H4 (cell line): ENCODE data around the gene INTS11. TPM values are rescaled to one million over a fixed set of nuclear protein-coding genes. Genes with fewer than 3 reads are reported as not detected.

Experiments
- DNase-seq: peaks from one replicate; pipeline ENCODE4 v3.0.0-alpha.2; 2015; ENCODE audit warnings: low spot score
- total RNA-seq: library from RNA; depleted of rRNA; stranded (reverse); fragments of >200 nt; shearing (Covaris generic); gene quantifications from 2 replicates; pipeline ENCODE4 v1.2.3, GENCODE V29; 2014; rRNA removed

INTS11 gene
- total RNA-seq, 1 experiment from 2014 or later: 76.9 TPM

- no peak for DNase-seq
Observed at GRCh38 chr1:1262758-1263157, 61.7 kb downstream of the INTS11 start.

GRCh38 chr1:1262071-1262470 is 62.4 kb downstream of the INTS11 start:
- no peak for DNase-seq

Other genes with a start within 250 kb of the INTS11 start
- gene C1orf159, start 208.6 kb downstream of the INTS11 start, total RNA-seq: 11.8 and 16.4 TPM in 2 replicates
- not detected in 2 replicates for gene TTLL10, start 150.8 kb downstream of the INTS11 start, total RNA-seq
- gene TNFRSF18, start 118.1 kb downstream of the INTS11 start, total RNA-seq: not detected in 2 replicates
- not detected in 2 replicates for gene TNFRSF4, start 110.5 kb downstream of the INTS11 start, total RNA-seq
- gene SDF4, start 92.7 kb downstream of the INTS11 start, total RNA-seq: 101 and 116 TPM in 2 replicates
- gene B3GALT6, start 92.4 kb downstream of the INTS11 start, total RNA-seq: 20.5 and 29.6 TPM in 2 replicates
- 0.21 TPM in 1 of 2 replicates, not detected in the other for gene C1QTNF12, start 77.9 kb downstream of the INTS11 start, total RNA-seq
- gene UBE2J2, start 50.8 kb downstream of the INTS11 start, total RNA-seq: 52.7 and 66.5 TPM in 2 replicates
- gene SCNN1D, start 44.2 kb downstream of the INTS11 start, total RNA-seq: 0.53 and 1.9 TPM in 2 replicates
- gene ACAP3, start 16.7 kb downstream of the INTS11 start, total RNA-seq: 10.6 and 16.6 TPM in 2 replicates
- gene PUSL1, start 16.1 kb downstream of the INTS11 start, total RNA-seq: 24.7 and 29.3 TPM in 2 replicates
- gene CPTP, start 142 bp upstream of the INTS11 start, total RNA-seq: 12.0 and 18.5 TPM in 2 replicates
- not detected in 2 replicates for gene TAS1R3, start 6.6 kb upstream of the INTS11 start, total RNA-seq
- gene DVL1, start 24.8 kb upstream of the INTS11 start, total RNA-seq: 11.7 and 33.3 TPM in 2 replicates
- 41.2 and 46.0 TPM in 2 replicates for gene MXRA8, start 33.9 kb upstream of the INTS11 start, total RNA-seq
- 162 and 168 TPM in 2 replicates for gene AURKAIP1, start 50.5 kb upstream of the INTS11 start, total RNA-seq
- 46.0 and 49.4 TPM in 2 replicates for gene CCNL2, start 74.7 kb upstream of the INTS11 start, total RNA-seq
- 243 and 264 TPM in 2 replicates for gene MRPL20, start 82.6 kb upstream of the INTS11 start, total RNA-seq
- not detected in 2 replicates for gene ANKRD65, start 96.6 kb upstream of the INTS11 start, total RNA-seq
- gene VWA1, start 111.0 kb upstream of the INTS11 start, total RNA-seq: 0.04 TPM in 1 of 2 replicates, not detected in the other
- gene ATAD3C, start 125.0 kb upstream of the INTS11 start, total RNA-seq: not detected in 2 replicates
- 4.4 and 5.7 TPM in 2 replicates for gene ATAD3B, start 147.1 kb upstream of the INTS11 start, total RNA-seq
- gene ATAD3A, start 187.5 kb upstream of the INTS11 start, total RNA-seq: 20.9 and 30.3 TPM in 2 replicates
- gene TMEM240, start 216.0 kb upstream of the INTS11 start, total RNA-seq: not detected in 2 replicates